GM10266 (cell line): ENCODE data around the gene PGBD5.

Experiments used
- DNase-seq: peaks from one replicate; pipeline ENCODE4 v3.0.0; 2012; ENCODE audit errors: extremely low spot score
- TF ChIP-seq, protein P1 (sequence below): IDR thresholded peaks from 2 replicates; pipeline ENCODE4 v1.5.1; 2012; ENCODE audit warnings: mild to moderate bottlenecking, low read depth; ENCODE audit not compliant: control insufficient read depth, insufficient read depth; ENCODE audit errors: missing control alignments

The PGBD5 gene

DNA sequence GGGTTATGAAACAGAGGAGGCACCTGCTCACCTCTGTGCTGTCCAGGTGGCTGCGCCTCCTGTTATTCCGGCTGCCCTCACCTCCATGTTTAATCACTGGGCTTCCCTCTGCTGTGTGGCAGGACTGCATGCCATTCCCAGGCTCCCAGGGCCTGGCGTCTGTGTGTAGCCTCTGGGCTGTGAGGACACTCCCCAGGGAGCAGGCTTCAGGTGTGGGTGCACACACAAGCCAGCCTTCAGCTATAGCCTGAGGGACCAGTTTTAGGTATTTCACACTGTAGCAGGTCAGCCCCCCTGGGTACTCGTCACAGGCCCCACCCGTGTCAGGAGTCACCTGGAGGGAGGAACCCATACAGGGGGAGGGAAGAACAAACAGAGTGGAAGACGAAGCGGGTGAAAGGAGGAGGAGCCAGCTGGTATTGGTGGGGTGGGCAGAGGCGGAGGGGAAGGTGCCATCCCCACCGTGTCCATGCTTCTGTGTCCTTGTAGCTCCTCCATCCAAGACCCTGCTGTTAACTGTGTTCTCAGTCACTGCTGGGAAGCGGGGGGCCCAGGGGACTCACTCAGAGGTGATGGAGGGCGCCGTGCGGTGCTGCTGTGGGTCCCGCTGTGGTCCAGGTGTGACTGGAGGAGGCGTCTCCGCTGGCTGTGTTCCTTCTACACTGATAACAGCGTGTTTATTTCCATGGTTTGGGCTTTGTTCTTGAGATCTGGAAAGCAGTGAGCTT lies 158.6 kb downstream of the PGBD5 start:
- TF ChIP-seq, protein P1, sequence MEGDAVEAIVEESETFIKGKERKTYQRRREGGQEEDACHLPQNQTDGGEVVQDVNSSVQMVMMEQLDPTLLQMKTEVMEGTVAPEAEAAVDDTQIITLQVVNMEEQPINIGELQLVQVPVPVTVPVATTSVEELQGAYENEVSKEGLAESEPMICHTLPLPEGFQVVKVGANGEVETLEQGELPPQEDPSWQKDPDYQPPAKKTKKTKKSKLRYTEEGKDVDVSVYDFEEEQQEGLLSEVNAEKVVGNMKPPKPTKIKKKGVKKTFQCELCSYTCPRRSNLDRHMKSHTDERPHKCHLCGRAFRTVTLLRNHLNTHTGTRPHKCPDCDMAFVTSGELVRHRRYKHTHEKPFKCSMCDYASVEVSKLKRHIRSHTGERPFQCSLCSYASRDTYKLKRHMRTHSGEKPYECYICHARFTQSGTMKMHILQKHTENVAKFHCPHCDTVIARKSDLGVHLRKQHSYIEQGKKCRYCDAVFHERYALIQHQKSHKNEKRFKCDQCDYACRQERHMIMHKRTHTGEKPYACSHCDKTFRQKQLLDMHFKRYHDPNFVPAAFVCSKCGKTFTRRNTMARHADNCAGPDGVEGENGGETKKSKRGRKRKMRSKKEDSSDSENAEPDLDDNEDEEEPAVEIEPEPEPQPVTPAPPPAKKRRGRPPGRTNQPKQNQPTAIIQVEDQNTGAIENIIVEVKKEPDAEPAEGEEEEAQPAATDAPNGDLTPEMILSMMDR = no peak
- no peak for DNase-seq

DNA sequence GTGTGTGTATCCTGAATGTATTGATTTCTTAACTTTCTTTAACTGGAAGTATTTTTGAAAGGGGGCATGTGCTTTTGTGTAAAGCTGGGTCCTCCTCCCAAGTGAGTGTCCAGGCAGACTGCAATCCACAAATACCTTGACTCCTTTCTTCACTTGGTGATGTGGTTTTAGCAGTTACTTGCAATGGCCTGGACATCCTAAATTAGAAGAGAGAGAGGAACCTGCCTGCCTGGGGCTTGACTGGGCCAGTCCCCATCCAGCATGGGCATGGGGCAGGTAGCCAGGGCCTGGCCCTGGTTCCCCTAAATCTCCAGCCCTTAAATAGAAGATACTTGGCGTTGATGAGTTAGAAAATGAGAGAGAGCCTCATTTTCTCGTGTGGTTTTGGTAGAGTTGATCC lies 159.7 kb downstream of the PGBD5 start:
- no peak for DNase-seq
- TF ChIP-seq, protein P1 = no peak

DNA sequence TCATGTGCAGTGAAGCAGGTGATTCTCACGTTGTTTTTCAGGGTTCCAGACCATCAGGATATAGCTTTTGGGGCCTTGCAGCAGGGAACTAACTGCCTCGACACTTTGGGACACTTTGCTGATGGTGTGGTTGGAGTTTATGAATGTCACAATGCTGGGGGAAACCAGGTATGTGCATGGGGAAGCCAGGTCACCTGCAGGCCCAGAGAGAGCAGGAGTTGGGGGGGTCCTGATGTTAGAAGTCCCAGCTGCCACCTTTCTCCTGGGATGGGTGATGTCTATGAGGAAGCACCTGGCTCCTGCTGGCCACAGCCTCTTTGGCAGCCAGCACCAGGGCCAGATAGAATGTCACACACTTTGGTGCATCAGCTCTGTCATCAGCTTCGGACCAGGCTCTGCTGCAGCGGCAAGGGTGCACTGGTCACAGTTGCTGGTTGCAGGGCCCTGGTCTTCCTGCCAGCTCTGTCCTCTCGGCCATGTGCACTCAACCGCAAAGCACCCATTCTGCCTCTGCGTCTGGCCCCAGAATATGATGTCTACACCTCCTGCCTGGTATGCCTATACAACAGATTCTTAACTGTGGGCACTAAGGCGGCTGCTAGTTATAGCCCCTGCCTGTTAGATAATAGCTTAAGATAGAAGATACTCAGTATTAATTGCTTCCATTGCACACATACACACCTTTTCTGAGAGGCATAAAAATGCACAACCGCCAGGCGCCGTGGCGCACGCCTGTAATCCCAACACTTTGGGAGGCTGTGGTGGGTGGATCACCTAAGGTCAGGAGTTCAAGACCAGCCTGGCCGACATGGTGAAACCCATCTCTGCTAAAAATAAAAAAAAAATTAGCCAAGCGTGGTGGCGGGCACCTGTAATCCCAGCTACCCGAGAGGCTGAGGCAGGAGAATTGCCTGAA lies 160.7 kb downstream of the PGBD5 start:
- TF ChIP-seq, protein P1 = no peak
- no peak for DNase-seq
